ENCODE measurements around the gene ZNF556. TPM values are rescaled to one million over a fixed set of nuclear protein-coding genes. Genes with fewer than 3 reads are reported as not detected.
"Not testable (repeated sequence)": the region's sequence is repeated elsewhere in the genome, so short reads cannot be mapped to it uniquely, and the experiment has no call there.

The ZNF556 gene
- total RNA-seq, 1 experiment from 2014 or later, result not detected

GRCh38 chr19:2887391-2887914 lies 20.3 kb downstream of the ZNF556 start:
- Histone ChIP-seq H3K27ac (ENCODE audit: low read depth, low read length, poor library complexity, severe bottlenecking) (no peak overlapping the region), H3K27me3 (replicated peaks; ENCODE audit: insufficient read depth, low read depth, low read length, poor library complexity) (no peaks in the 10 kb centered on the region), H3K4me1 (ENCODE audit: insufficient read depth, low read length, poor library complexity, severe bottlenecking) (peaks cover 6% of the 10 kb centered on the region), H3K9me3 (ENCODE audit: low read depth, low read length, poor library complexity, severe bottlenecking) (no peaks in the 10 kb centered on the region), H3K4me3 (ENCODE audit: low read depth, low read length, poor library complexity, severe bottlenecking) (no peak overlapping the region), H3K36me3 (ENCODE audit: insufficient read depth, low read length, poor library complexity, severe bottlenecking) (no peaks in the 10 kb centered on the region)
- POLR2A ChIA-PET (ENCODE audit: low non-redundant PET), result no interaction called here
- BruUV-seq (replicated peaks), result no TSS peak
- no peak for TF ChIP-seq EZH2 (IDR thresholded peaks at IDR 0.05; ENCODE audit: borderline replicate concordance, low read depth, low read length, poor library complexity, severe bottlenecking)
- peak; percentile 79 for TF ChIP-seq CTCF (conservative IDR thresholded peaks at IDR 0.05; ENCODE audit: low read depth, low read length)
- peak; percentile 82 for DNase-seq (ENCODE audit: low spot score)
- intact Hi-C loops (cut with micrococcal nuclease; ENCODE audit: unreplicated experiment), result loop anchor here (1.0 kb wide), 1 partner anchor 276 kb away; no protein-coding TSS in a partner anchor
- CTCF ChIA-PET, result interaction anchor here (0.5 to 1.4 kb wide), 6 partner anchors 63 to 275 kb away, joined by 3 to 11 read pairs (median 5); no protein-coding TSS in a partner anchor

GRCh38 chr19:2888731-2889224 lies 21.6 kb downstream of the ZNF556 start:
- no peak for TF ChIP-seq EZH2 (IDR thresholded peaks at IDR 0.05; ENCODE audit: borderline replicate concordance, low read depth, low read length, poor library complexity, severe bottlenecking)
- no peak for TF ChIP-seq CTCF (conservative IDR thresholded peaks at IDR 0.05; ENCODE audit: low read depth, low read length)
- ChIA-PET CTCF (no interaction called here), POLR2A (ENCODE audit: low non-redundant PET) (interaction anchor here (0.6 kb wide), 1 partner anchor 218 kb away, joined by 4 read pairs; no protein-coding TSS in a partner anchor)
- Histone ChIP-seq H3K4me1 (ENCODE audit: insufficient read depth, low read length, poor library complexity, severe bottlenecking) (peaks cover 6% of the 10 kb centered on the region), H3K4me3 (ENCODE audit: low read depth, low read length, poor library complexity, severe bottlenecking) (no peak overlapping the region), H3K27ac (ENCODE audit: low read depth, low read length, poor library complexity, severe bottlenecking) (no peak overlapping the region), H3K36me3 (ENCODE audit: insufficient read depth, low read length, poor library complexity, severe bottlenecking) (no peaks in the 10 kb centered on the region), H3K27me3 (replicated peaks; ENCODE audit: insufficient read depth, low read depth, low read length, poor library complexity) (no peaks in the 10 kb centered on the region), H3K9me3 (ENCODE audit: low read depth, low read length, poor library complexity, severe bottlenecking) (no peaks in the 10 kb centered on the region)
- BruUV-seq (replicated peaks), result no TSS peak
- no peak for DNase-seq (ENCODE audit: low spot score)
- intact Hi-C loops (cut with micrococcal nuclease; ENCODE audit: unreplicated experiment), result no loop called here

GRCh38 chr19:2890531-2890930 lies 23.4 kb downstream of the ZNF556 start:
- H3K4me1 ChIP-seq (ENCODE audit: insufficient read depth, low read length, poor library complexity, severe bottlenecking); POLR2A ChIA-PET (ENCODE audit: low non-redundant PET); intact Hi-C loops (cut with micrococcal nuclease; ENCODE audit: unreplicated experiment); H3K4me3 ChIP-seq (ENCODE audit: low read depth, low read length, poor library complexity, severe bottlenecking); CTCF ChIA-PET; H3K27ac ChIP-seq (ENCODE audit: low read depth, low read length, poor library complexity, severe bottlenecking); DNase-seq (ENCODE audit: low spot score); H3K36me3 ChIP-seq (ENCODE audit: insufficient read depth, low read length, poor library complexity, severe bottlenecking); BruUV-seq (replicated peaks); H3K27me3 ChIP-seq (replicated peaks; ENCODE audit: insufficient read depth, low read depth, low read length, poor library complexity); H3K9me3 ChIP-seq (ENCODE audit: low read depth, low read length, poor library complexity, severe bottlenecking): not testable (repeated sequence)

- no peak overlapping the region for H3K4me3 ChIP-seq (ENCODE audit: low read depth, low read length, poor library complexity, severe bottlenecking)
- intact Hi-C loops (cut with micrococcal nuclease; ENCODE audit: unreplicated experiment), result no loop called here
- no peaks in the 10 kb centered on the region for H3K27me3 ChIP-seq (replicated peaks; ENCODE audit: insufficient read depth, low read depth, low read length, poor library complexity)
- H3K36me3 ChIP-seq (ENCODE audit: insufficient read depth, low read length, poor library complexity, severe bottlenecking), result no peaks in the 10 kb centered on the region
- peaks cover 7% of the 10 kb centered on the region for H3K9me3 ChIP-seq (ENCODE audit: low read depth, low read length, poor library complexity, severe bottlenecking)
- BruUV-seq (replicated peaks), result no TSS peak
- H3K4me1 ChIP-seq (ENCODE audit: insufficient read depth, low read length, poor library complexity, severe bottlenecking), result no peaks in the 10 kb centered on the region
- no peak overlapping the region for H3K27ac ChIP-seq (ENCODE audit: low read depth, low read length, poor library complexity, severe bottlenecking)
- DNase-seq (ENCODE audit: low spot score), result no peak
- no peak for TF ChIP-seq CTCF (conservative IDR thresholded peaks at IDR 0.05; ENCODE audit: low read depth, low read length)
- no peak for TF ChIP-seq EZH2 (IDR thresholded peaks at IDR 0.05; ENCODE audit: borderline replicate concordance, low read depth, low read length, poor library complexity, severe bottlenecking)
- ChIA-PET CTCF (no interaction called here), POLR2A (ENCODE audit: low non-redundant PET) (no interaction called here)
Measured at GRCh38 chr19:2896694-2897093, 29.6 kb downstream of the ZNF556 start.

Measured in A673 (cell line).